ENCODE results near the gene AZU1.

The AZU1 gene

DNA sequence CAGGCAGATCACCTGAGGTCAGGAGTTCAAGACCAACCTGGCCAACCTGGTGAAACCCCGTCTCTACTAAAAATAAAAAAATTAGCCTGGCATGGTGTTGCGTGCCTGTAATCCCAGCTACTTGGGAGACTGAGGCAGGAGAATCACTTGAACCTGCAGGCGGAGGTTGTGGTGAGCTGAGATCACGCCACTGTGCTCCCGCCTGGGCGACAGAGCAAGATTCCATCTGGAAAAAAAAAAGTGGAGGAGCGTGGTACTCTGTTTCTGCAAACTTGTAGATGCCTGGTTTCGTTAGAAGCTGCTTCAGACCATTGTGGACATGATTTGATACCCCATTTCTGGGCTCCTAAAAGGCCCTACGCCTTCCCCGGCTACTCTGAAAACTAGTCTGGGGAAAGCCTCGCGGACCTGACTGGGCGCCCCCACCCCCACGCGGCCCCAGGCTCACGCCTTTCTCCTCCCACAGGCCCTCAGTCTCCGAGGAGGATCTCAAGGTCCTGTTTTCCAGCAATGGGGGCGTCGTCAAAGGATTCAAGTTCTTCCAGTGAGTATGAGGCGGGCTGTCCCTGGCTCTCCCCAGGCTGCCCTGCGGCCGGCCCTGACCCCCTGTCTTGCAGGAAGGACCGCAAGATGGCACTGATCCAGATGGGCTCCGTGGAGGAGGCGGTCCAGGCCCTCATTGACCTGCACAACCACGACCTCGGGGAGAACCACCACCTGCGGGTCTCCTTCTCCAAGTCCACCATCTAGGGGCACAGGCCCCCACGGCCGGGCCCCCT, 17.4 kb upstream of the AZU1 start:
- H3K79me2 ChIP-seq (ENCODE audit: control insufficient read depth, low read length), result peaks cover 27% of the 10 kb centered on the region
- H3K4me3 ChIP-seq (ENCODE audit: low read length), result no peak overlapping the region
- no peak overlapping the region for H3K27ac ChIP-seq (ENCODE audit: low read depth, low read length)
- no peaks in the 10 kb centered on the region for H3K4me1 ChIP-seq (ENCODE audit: control insufficient read depth, low read length)
- no peaks in the 10 kb centered on the region for H3K9me2 ChIP-seq (replicated peaks; ENCODE audit: control insufficient read depth, low read length)
- H3K9me3 ChIP-seq (ENCODE audit: control insufficient read depth, insufficient read depth, low read length), result no peaks in the 10 kb centered on the region
- H3K27me3 ChIP-seq (ENCODE audit: control insufficient read depth, low read length), result no peaks in the 10 kb centered on the region
- peaks cover 12% of the 10 kb centered on the region for H3F3A ChIP-seq (ENCODE audit: control insufficient read depth, insufficient read depth)
- no peak overlapping the region for H3K4me2 ChIP-seq (ENCODE audit: low read length)
- H3K36me3 ChIP-seq (ENCODE audit: control insufficient read depth, low read length), result peaks cover 87% of the 10 kb centered on the region
- no peak for TF ChIP-seq EZH2phosphoT487 (IDR thresholded peaks at IDR 0.05; ENCODE audit: borderline replicate concordance, low read length)
- no peak for TF ChIP-seq CTCF (IDR thresholded peaks at IDR 0.05; ENCODE audit: low read depth, low read length, poor library complexity, severe bottlenecking)
- H4K20me1 ChIP-seq (ENCODE audit: control insufficient read depth, insufficient read depth, low read depth, low read length), result peaks cover 13% of the 10 kb centered on the region

DNA sequence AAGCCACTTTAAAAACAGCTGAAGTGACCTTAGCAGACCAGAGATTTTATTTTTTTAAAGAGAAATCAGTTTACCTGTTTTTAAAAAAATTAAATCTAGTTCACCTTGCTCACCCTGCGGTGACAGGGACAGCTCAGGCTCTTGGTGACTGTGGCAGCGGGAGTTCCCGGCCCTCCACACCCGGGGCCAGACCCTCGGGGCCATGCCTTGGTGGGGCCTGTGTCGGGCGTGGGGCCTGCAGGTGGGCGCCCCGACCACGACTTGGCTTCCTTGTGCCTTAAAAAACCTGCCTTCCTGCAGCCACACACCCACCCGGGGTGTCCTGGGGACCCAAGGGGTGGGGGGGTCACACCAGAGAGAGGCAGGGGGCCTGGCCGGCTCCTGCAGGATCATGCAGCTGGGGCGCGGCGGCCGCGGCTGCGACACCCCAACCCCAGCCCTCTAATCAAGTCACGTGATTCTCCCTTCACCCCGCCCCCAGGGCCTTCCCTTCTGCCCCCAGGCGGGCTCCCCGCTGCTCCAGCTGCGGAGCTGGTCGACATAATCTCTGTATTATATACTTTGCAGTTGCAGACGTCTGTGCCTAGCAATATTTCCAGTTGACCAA, 16.7 kb upstream of the AZU1 start:
- Histone ChIP-seq H3K9me2 (replicated peaks; ENCODE audit: control insufficient read depth, low read length) (no peaks in the 10 kb centered on the region), H3K79me2 (ENCODE audit: control insufficient read depth, low read length) (peaks cover 19% of the 10 kb centered on the region), H3K36me3 (ENCODE audit: control insufficient read depth, low read length) (peaks cover 87% of the 10 kb centered on the region), H3K4me3 (ENCODE audit: low read length) (no peak overlapping the region), H3K27ac (ENCODE audit: low read depth, low read length) (no peak overlapping the region), H3K4me2 (ENCODE audit: low read length) (no peak overlapping the region), H3F3A (ENCODE audit: control insufficient read depth, insufficient read depth) (peaks cover 12% of the 10 kb centered on the region), H4K20me1 (ENCODE audit: control insufficient read depth, insufficient read depth, low read depth, low read length) (peaks cover 9% of the 10 kb centered on the region; the same call in 1 of the 2 replicates), H3K9me3 (ENCODE audit: control insufficient read depth, insufficient read depth, low read length) (no peaks in the 10 kb centered on the region), H3K27me3 (ENCODE audit: control insufficient read depth, low read length) (no peaks in the 10 kb centered on the region), H3K4me1 (ENCODE audit: control insufficient read depth, low read length) (no peaks in the 10 kb centered on the region)
- TF ChIP-seq CTCF (IDR thresholded peaks at IDR 0.05; ENCODE audit: low read depth, low read length, poor library complexity, severe bottlenecking) (no peak), EZH2phosphoT487 (IDR thresholded peaks at IDR 0.05; ENCODE audit: borderline replicate concordance, low read length) (no peak)

GRCh38 chr19:811506-812048, 16.1 kb upstream of the AZU1 start:
- Histone ChIP-seq H4K20me1 (ENCODE audit: control insufficient read depth, insufficient read depth, low read depth, low read length) (peaks cover 7% of the 10 kb centered on the region; the same call in 1 of the 2 replicates), H3K27ac (ENCODE audit: low read depth, low read length) (no peak overlapping the region), H3F3A (ENCODE audit: control insufficient read depth, insufficient read depth) (peaks cover 12% of the 10 kb centered on the region), H3K36me3 (ENCODE audit: control insufficient read depth, low read length) (peaks cover 82% of the 10 kb centered on the region), H3K79me2 (ENCODE audit: control insufficient read depth, low read length) (peaks cover 14% of the 10 kb centered on the region), H3K9me3 (ENCODE audit: control insufficient read depth, insufficient read depth, low read length) (no peaks in the 10 kb centered on the region), H3K4me1 (ENCODE audit: control insufficient read depth, low read length) (no peaks in the 10 kb centered on the region), H3K4me3 (ENCODE audit: low read length) (no peak overlapping the region), H3K27me3 (ENCODE audit: control insufficient read depth, low read length) (no peaks in the 10 kb centered on the region), H3K4me2 (ENCODE audit: low read length) (no peak overlapping the region), H3K9me2 (replicated peaks; ENCODE audit: control insufficient read depth, low read length) (no peaks in the 10 kb centered on the region)
- TF ChIP-seq EZH2phosphoT487 (IDR thresholded peaks at IDR 0.05; ENCODE audit: borderline replicate concordance, low read length), result no peak
- TF ChIP-seq CTCF (IDR thresholded peaks at IDR 0.05; ENCODE audit: low read depth, low read length, poor library complexity, severe bottlenecking), result no peak
